SK-N-SH (cell line): ENCODE results near the gene DCTD. TPM values are rescaled to one million over a fixed set of nuclear protein-coding genes. Genes with fewer than 3 reads are reported as not detected.

Source experiments
- CTCF ChIA-PET: fragments of 300-600, 350-600 bp; formaldehyde crosslinking; extraction: SDS; loops from one replicate; lab custom pipeline; 2021; lab: Yijun Ruan, JAX
- POLR2A ChIA-PET: fragments of 350-600 bp; sonication (Branson Sonifier 250); formaldehyde crosslinking; extraction: SDS; loops from one replicate; lab custom pipeline; 2020; ENCODE audit warnings: antibody characterized with exemption, inconsistent platforms; lab: Yijun Ruan, JAX
- DNase-seq: peaks from one replicate; pipeline ENCODE4 v3.0.0; 2012
- H2AFZ ChIP-seq: fragments of 200-600 bp; sonication (generic); 2 replicates; pipeline ENCODE4 v1.8.1; 2016; ENCODE audit warnings: antibody characterized with exemption, mild to moderate bottlenecking, low read depth
- H3F3A ChIP-seq: fragments of 200-600 bp; sonication (generic); replicated peaks from 2 replicates; pipeline ENCODE3; 2016; ENCODE audit warnings: antibody characterized with exemption, mild to moderate bottlenecking; ENCODE audit not compliant: insufficient read depth
- H3K27ac ChIP-seq, 2 experiments: fragments of 200-500 bp in 1 of 2; fragments of 200-600 bp in 1 of 2; sonication (Bioruptor generic) in 1 of 2; sonication (generic), shearing (Covaris generic) in 1 of 2; 2 replicates each; pipeline versions ENCODE4 v1.5.1 to v1.6.1; 2014 to 2016; ENCODE audit warnings: low read depth in 2 of 2, inconsistent platforms in 1 of 2, low read length in 1 of 2, mild to moderate bottlenecking in 1 of 2, mixed read lengths in 1 of 2
- H3K27me3 ChIP-seq: fragments of 200-600 bp; sonication (generic), shearing (Covaris generic); 2 replicates; pipeline ENCODE4 v1.6.1; 2016; ENCODE audit warnings: mixed run types; ENCODE audit not compliant: insufficient read depth
- H3K36me3 ChIP-seq, 2 experiments: fragments of 200-500 bp in 1 of 2; fragments of 200-600 bp in 1 of 2; sonication (Bioruptor generic) in 1 of 2; sonication (generic) in 1 of 2; replicated peaks in 1 of 2; 2 replicates each; pipeline versions ENCODE3 to v1.5.1; 2014 to 2016; ENCODE audit warnings: low read length in 1 of 2, mild to moderate bottlenecking in 1 of 2; ENCODE audit not compliant: insufficient read depth in 2 of 2, control insufficient read depth in 1 of 2
- H3K4me1 ChIP-seq, 2 experiments: fragments of 200-500 bp in 1 of 2; fragments of 200-600 bp in 1 of 2; sonication (Bioruptor generic) in 1 of 2; sonication (generic), shearing (Covaris generic) in 1 of 2; 2 replicates each; pipeline versions ENCODE4 v1.5.1 to v1.6.1; 2014 to 2016; ENCODE audit warnings: low read depth in 1 of 2, low read length in 1 of 2, mixed run types in 1 of 2; ENCODE audit not compliant: insufficient read depth in 2 of 2, control insufficient read depth in 1 of 2
- H3K4me2 ChIP-seq: fragments of 200-600 bp; sonication (generic), shearing (Covaris generic); 2 replicates; pipeline ENCODE4 v1.6.1; 2017; ENCODE audit warnings: mixed run types
- H3K4me3 ChIP-seq, 2 experiments: fragments of 200-500 bp in 1 of 2; fragments of 200-600 bp in 1 of 2; sonication (Bioruptor generic) in 1 of 2; sonication (generic), shearing (Covaris generic) in 1 of 2; 2 replicates each; pipeline versions ENCODE4 v1.5.1 to v1.8.1; 2014 to 2016; ENCODE audit warnings: low read depth in 2 of 2, inconsistent platforms in 1 of 2, low read length in 1 of 2, mild to moderate bottlenecking in 1 of 2, mixed read lengths in 1 of 2, moderate library complexity in 1 of 2
- H3K79me2 ChIP-seq: fragments of 200-600 bp; sonication (generic); 2 replicates; pipeline ENCODE4 v1.8.1; 2017; ENCODE audit warnings: mild to moderate bottlenecking; ENCODE audit not compliant: insufficient read depth
- H3K9ac ChIP-seq: fragments of 200-600 bp; sonication (generic); 2 replicates; pipeline ENCODE4 v1.6.1; 2017; ENCODE audit warnings: mixed run types
- H3K9me2 ChIP-seq: fragments of 200-600 bp; sonication (generic); 2 replicates; pipeline ENCODE4 v1.6.1; 2017; ENCODE audit warnings: mixed run types
- H3K9me3 ChIP-seq: fragments of 200-600 bp; sonication (generic); 2 replicates; pipeline ENCODE4 v1.6.1; 2017; ENCODE audit warnings: mixed run types, mild to moderate bottlenecking, moderate library complexity
- H4K20me1 ChIP-seq: fragments of 200-600 bp; sonication (generic); 2 replicates; pipeline ENCODE4 v1.6.1; 2017; ENCODE audit warnings: mild to moderate bottlenecking, mixed run types; ENCODE audit not compliant: insufficient read depth
- EP300 ChIP-seq, 2 experiments: IDR thresholded peaks; 2 replicates each; pipeline versions ENCODE4 v1.4.0 to v1.6.1; 2012; ENCODE audit warnings: borderline replicate concordance in 1 of 2, low read depth in 1 of 2, low read length in 1 of 2
- GABPA ChIP-seq: IDR thresholded peaks from 2 replicates; pipeline ENCODE4 v1.4.0; 2012; ENCODE audit warnings: low read depth, mild to moderate bottlenecking
- GATA2 ChIP-seq: sonication (generic); formaldehyde crosslinking; IDR thresholded peaks from 2 replicates; pipeline ENCODE4 v1.5.0; 2020; ENCODE audit warnings: mild to moderate bottlenecking, missing genetic modification reagents
- MEF2A ChIP-seq: IDR thresholded peaks from 2 replicates; pipeline ENCODE4 v1.4.0; 2012; ENCODE audit warnings: low read depth, borderline replicate concordance
- MXI1 ChIP-seq: IDR thresholded peaks from 2 replicates; pipeline ENCODE4 v1.6.1; 2012; ENCODE audit warnings: mild to moderate bottlenecking, low read depth, low read length, improper control_type of control experiment
- PBX3 ChIP-seq: IDR thresholded peaks from 2 replicates; pipeline ENCODE4; 2012
- POLR2AphosphoS5 ChIP-seq: IDR thresholded peaks from 2 replicates; pipeline ENCODE4 v1.6.1; 2012; ENCODE audit warnings: low read depth, low read length
- RAD21 ChIP-seq: IDR thresholded peaks from 2 replicates; pipeline ENCODE4 v1.6.1; 2012; ENCODE audit warnings: mild to moderate bottlenecking, low read length
- RCOR1 ChIP-seq: fragments of 150-350 bp; IDR thresholded peaks from 2 replicates; pipeline ENCODE4 v1.6.1; 2017; ENCODE audit warnings: antibody characterized with exemption, low read length
- SMC3 ChIP-seq: IDR thresholded peaks from 2 replicates; pipeline ENCODE4 v1.6.1; 2012; ENCODE audit warnings: low read depth, low read length, improper control_type of control experiment
- TAF1 ChIP-seq: IDR thresholded peaks from 2 replicates; pipeline ENCODE4 v1.6.1; 2012; ENCODE audit warnings: low read depth, mild to moderate bottlenecking, low read length, moderate library complexity, borderline replicate concordance
- YY1 ChIP-seq: IDR thresholded peaks from 2 replicates; pipeline ENCODE4 v1.4.0; 2012; ENCODE audit warnings: low read depth, mild to moderate bottlenecking
- ZBTB33 ChIP-seq: IDR thresholded peaks from 2 replicates; pipeline ENCODE4 v1.4.0; 2012; ENCODE audit warnings: low read depth, borderline replicate concordance
- WGBS: methylation state at CpG from one replicate; pipeline ENCODE4 v1.1.6; 2017; ENCODE audit warnings: low lambda C conversion rate; 5-methylcytosine and 5-hydroxymethylcytosine counted together
- polyA plus RNA-seq, 3 experiments: library from polyadenylated mRNA; depleted of rRNA; stranded (reverse); fragments of >200 nt; gene quantifications; 2 replicates each; pipeline ENCODE4 v1.2.3, GENCODE V29; 2012

The DCTD gene
- polyA plus RNA-seq, 1 of the 3 experiments (the other 2 are of a cell fraction): 123 TPM

DNA sequence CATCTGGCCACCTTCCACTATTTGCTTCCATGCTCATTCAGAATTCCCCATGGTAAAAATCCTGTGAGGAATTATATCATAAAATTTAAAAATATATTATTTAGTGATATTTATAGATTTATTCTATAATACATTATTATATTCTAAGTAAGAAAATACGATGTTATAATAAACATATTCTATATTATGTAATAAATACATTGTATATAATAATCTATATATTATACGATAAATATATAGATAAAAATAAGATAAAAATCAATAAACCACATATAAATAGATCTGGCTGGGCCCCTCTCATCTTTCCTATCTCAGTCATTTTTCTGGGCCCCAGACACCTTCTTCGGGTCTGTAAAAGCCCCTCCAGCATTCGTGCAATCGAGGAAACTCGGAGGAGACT is 68.5 kb downstream of the DCTD start:
- no peak for TF ChIP-seq GATA2 (CRISPR knock-in tag)
- TF ChIP-seq GABPA: no peak
- no peak for TF ChIP-seq POLR2AphosphoS5
- TF ChIP-seq RAD21: no peak
- TF ChIP-seq SMC3: no peak
- no peak for TF ChIP-seq MEF2A
- Histone ChIP-seq H3K9me3 (no peaks in the 10 kb centered on the region), H3K4me2 (no peak overlapping the region), H3F3A (no peaks in the 10 kb centered on the region), H3K9me2 (no peaks in the 10 kb centered on the region), H4K20me1 (no peaks in the 10 kb centered on the region), H3K79me2 (no peaks in the 10 kb centered on the region), H3K36me3 (no peaks in the 10 kb centered on the region), H3K9ac (no peak overlapping the region), H3K4me3 (no peak overlapping the region), H3K27me3 (no peaks in the 10 kb centered on the region; the same call in 1 of the 2 replicates), H2AFZ (no peak overlapping the region), H3K4me1 (no peaks in the 10 kb centered on the region; a peak in 1 of 4 replicates), H3K27ac (no peak overlapping the region)
- WGBS: 71% methylated on average over 6 of the region's 6 CpGs
- no peak for DNase-seq
- ChIA-PET POLR2A (no interaction called here), CTCF (no interaction called here)

- H3K36me3 ChIP-seq: no peaks in the 10 kb centered on the region
- no peaks in the 10 kb centered on the region for H3K9me3 ChIP-seq
- H3K27ac ChIP-seq: no peak overlapping the region
- WGBS: 80% methylated on average over 25 of the region's 27 CpGs
- H3K27me3 ChIP-seq: no peaks in the 10 kb centered on the region; the same call in 1 of the 2 replicates
- H3K4me3 ChIP-seq: no peak overlapping the region
- CTCF ChIA-PET: no interaction called here
- TF ChIP-seq MXI1: no peak
- TF ChIP-seq GABPA: no peak
- TF ChIP-seq MEF2A: no peak
- no peak for TF ChIP-seq TAF1
- no peak for TF ChIP-seq YY1
- no peak for TF ChIP-seq PBX3
- TF ChIP-seq RCOR1: no peak
- no peak for TF ChIP-seq ZBTB33
- no peak for TF ChIP-seq EP300 (IDR thresholded peaks at IDR 0.05; ENCODE audit: borderline replicate concordance in 1 of 2, low read depth in 1 of 2, low read length in 1 of 2)
- TF ChIP-seq GATA2 (CRISPR knock-in tag): no peak
- no peak for DNase-seq
- POLR2A ChIA-PET: no interaction called here
- no peaks in the 10 kb centered on the region; a peak in 1 of 4 replicates for H3K4me1 ChIP-seq
- no peaks in the 10 kb centered on the region for H3K79me2 ChIP-seq
- no peak overlapping the region for H2AFZ ChIP-seq
- H3K9ac ChIP-seq: no peak overlapping the region
- H3K4me2 ChIP-seq: no peak overlapping the region
- H3K9me2 ChIP-seq: no peaks in the 10 kb centered on the region
- no peaks in the 10 kb centered on the region for H4K20me1 ChIP-seq
- H3F3A ChIP-seq: no peaks in the 10 kb centered on the region
These were observed 69.4 kb downstream of the DCTD start for GRCh38 chr4:182847576-182848450.
